ENCODE results near the gene PRTN3.

- TF ChIP-seq POLR2A (IDR thresholded peaks at IDR 0.05) (no peak), CTCF (IDR thresholded peaks at IDR 0.05) (no peak)
These were observed 28.6 kb upstream of the PRTN3 start for GRCh38 chr19:812049-812746.

Measured in suprapubic skin (tissue), 3 donors.